Calu3 (cell line): ENCODE results near the gene USP12. TPM values are rescaled to one million over a fixed set of nuclear protein-coding genes. Genes with fewer than 3 reads are reported as not detected.

ENCODE experiments used
- BruUV-seq: library from RNA; stranded (reverse); fragments of 400-500 nt; replicated peaks from 2 replicates; lab custom pipeline; 2021; lab: Mats Ljungman, UMichigan
- CTCF ChIA-PET: fragments of 300-600 bp; sonication (Branson Sonifier 250); formaldehyde crosslinking; loops from one replicate; lab custom pipeline; 2022; ENCODE audit warnings: antibody characterized with exemption; lab: Charles Lee
- DNase-seq: peaks from one replicate; pipeline ENCODE4 v3.0.0; 2022
- H3K27ac Mint-ChIP-seq: one replicate; pipeline ENCODE4 v1.8.0; 2022; ENCODE audit warnings: mixed read lengths; ENCODE audit not compliant: unreplicated experiment
- H3K27me3 Mint-ChIP-seq: one replicate; pipeline ENCODE4 v1.8.0; 2022; ENCODE audit warnings: mixed read lengths; ENCODE audit not compliant: unreplicated experiment
- H3K36me3 Mint-ChIP-seq: one replicate; pipeline ENCODE4 v1.8.0; 2022; ENCODE audit warnings: mild to moderate bottlenecking, moderate library complexity, mixed read lengths; ENCODE audit not compliant: insufficient read depth, unreplicated experiment
- H3K4me1 Mint-ChIP-seq: one replicate; pipeline ENCODE4 v1.8.0; 2022; ENCODE audit warnings: mild to moderate bottlenecking, low read depth, mixed read lengths; ENCODE audit not compliant: unreplicated experiment
- H3K4me3 Mint-ChIP-seq: one replicate; pipeline ENCODE4 v1.8.0; 2022; ENCODE audit warnings: mild to moderate bottlenecking, low read depth, moderate library complexity, mixed read lengths; ENCODE audit not compliant: unreplicated experiment
- H3K9me3 Mint-ChIP-seq: one replicate; pipeline ENCODE4 v1.8.0; 2022; ENCODE audit warnings: low read depth, mixed read lengths; ENCODE audit not compliant: unreplicated experiment
- CTCF ChIP-seq: fragments of 200-600 bp; IDR thresholded peaks from one replicate; pipeline ENCODE4 v1.8.0; 2022; ENCODE audit warnings: antibody characterized with exemption; ENCODE audit not compliant: unreplicated experiment
- intact Hi-C: fragments of 100-400 bp; cut with micrococcal nuclease; formaldehyde crosslinking; loops from one replicate; pipeline ENCODE4 v1.10.0; 2022; ENCODE audit not compliant: unreplicated experiment
- total RNA-seq: library from RNA; stranded (reverse); gene quantifications from 2 replicates; pipeline ENCODE4 v1.2.3, GENCODE V29; 2022

Gene USP12
- total RNA-seq, 1 experiment from 2014 or later: 20.6 TPM

- Mint-ChIP-seq H3K9me3 (no peaks in the 10 kb centered on the region), H3K27me3 (no peaks in the 10 kb centered on the region), H3K4me3 (no peak overlapping the region), H3K27ac (no peak overlapping the region), H3K4me1 (no peaks in the 10 kb centered on the region), H3K36me3 (no peaks in the 10 kb centered on the region)
- no TSS peak for BruUV-seq
- no peak for DNase-seq
- intact Hi-C loops: no loop called here
- no peak for TF ChIP-seq CTCF
- CTCF ChIA-PET: interaction anchor here (0.6 kb wide), 1 partner anchor 141 kb away, joined by 3 read pairs; no protein-coding TSS in a partner anchor
Observed at GRCh38 chr13:27211771-27212364, 40.3 kb upstream of the USP12 start.

- intact Hi-C loops: no loop called here
- no peak for DNase-seq
- H3K9me3 Mint-ChIP-seq: no peaks in the 10 kb centered on the region
- no peaks in the 10 kb centered on the region for H3K27me3 Mint-ChIP-seq
- no peak for TF ChIP-seq CTCF
- CTCF ChIA-PET: no interaction called here
- no TSS peak for BruUV-seq
- no peaks in the 10 kb centered on the region for H3K36me3 Mint-ChIP-seq
- no peak overlapping the region for H3K4me3 Mint-ChIP-seq
- no peaks in the 10 kb centered on the region for H3K4me1 Mint-ChIP-seq
- H3K27ac Mint-ChIP-seq: no peak overlapping the region
Observed at GRCh38 chr13:27211271-27211670, 39.7 kb upstream of the USP12 start.

GRCh38 chr13:27208514-27208913, 36.9 kb upstream of the USP12 start:
- intact Hi-C loops: no loop called here
- CTCF ChIA-PET: interaction anchor here (0.7 kb wide), 1 partner anchor 1160 kb away, joined by 3 read pairs; no protein-coding TSS in a partner anchor
- Mint-ChIP-seq H3K36me3 (no peaks in the 10 kb centered on the region), H3K4me1 (no peaks in the 10 kb centered on the region), H3K9me3 (no peaks in the 10 kb centered on the region), H3K27ac (no peak overlapping the region), H3K4me3 (no peak overlapping the region), H3K27me3 (no peaks in the 10 kb centered on the region)
- no peak for DNase-seq
- TF ChIP-seq CTCF: no peak
- no TSS peak for BruUV-seq

GRCh38 chr13:27203854-27204253, 32.2 kb upstream of the USP12 start:
- TF ChIP-seq CTCF: no peak
- Mint-ChIP-seq H3K27me3 (no peaks in the 10 kb centered on the region), H3K4me1 (peaks cover 31% of the 10 kb centered on the region), H3K36me3 (no peaks in the 10 kb centered on the region), H3K27ac (no peak overlapping the region), H3K9me3 (no peaks in the 10 kb centered on the region), H3K4me3 (no peak overlapping the region)
- BruUV-seq: no TSS peak
- DNase-seq: no peak
- intact Hi-C loops: loop anchor here (5.0 kb wide), 1 partner anchor 217 kb away; no protein-coding TSS in a partner anchor
- CTCF ChIA-PET: interaction anchor here (0.6 kb wide), 1 partner anchor 227 kb away, joined by 3 read pairs; no protein-coding TSS in a partner anchor
